LoVo (cell line): Measurements from ENCODE around the gene DPF3.

ENCODE experiments used
- DNase-seq: peaks from one replicate; pipeline ENCODE4 v3.0.0-alpha.2; 2016; ENCODE audit warnings: low spot score

DPF3 gene

GRCh38 chr14:72682188-72682587 is 211.7 kb downstream of the DPF3 start:
- no peak for DNase-seq

- DNase-seq: no peak
Measured at GRCh38 chr14:72680853-72681640, 212.9 kb downstream of the DPF3 start.

GRCh38 chr14:72679536-72680151 is 214.3 kb downstream of the DPF3 start:
- no peak for DNase-seq

- DNase-seq: no peak
Measured at GRCh38 chr14:72679141-72679535, 214.8 kb downstream of the DPF3 start.

GRCh38 chr14:72678356-72678755 is 215.5 kb downstream of the DPF3 start:
- DNase-seq: no peak

GRCh38 chr14:72677664-72678063 is 216.2 kb downstream of the DPF3 start:
- DNase-seq: no peak

GRCh38 chr14:72675126-72675525 is 218.8 kb downstream of the DPF3 start:
- DNase-seq: no peak

- no peak for DNase-seq
Measured at GRCh38 chr14:72673179-72673578, 220.7 kb downstream of the DPF3 start.

GRCh38 chr14:72666610-72667009 is 227.3 kb downstream of the DPF3 start:
- DNase-seq: no peak

- no peak for DNase-seq
Measured at GRCh38 chr14:72665259-72665658, 228.6 kb downstream of the DPF3 start.

- DNase-seq: no peak
Measured at GRCh38 chr14:72664651-72665050, 229.2 kb downstream of the DPF3 start.

- no peak for DNase-seq
Measured at GRCh38 chr14:72663956-72664650, 229.8 kb downstream of the DPF3 start.

GRCh38 chr14:72663076-72663487 is 230.8 kb downstream of the DPF3 start:
- no peak for DNase-seq

- no peak for DNase-seq
Measured at GRCh38 chr14:72662214-72662613, 231.7 kb downstream of the DPF3 start.

GRCh38 chr14:72657214-72657921 is 236.5 kb downstream of the DPF3 start:
- DNase-seq: no peak

GRCh38 chr14:72653026-72653425 is 240.9 kb downstream of the DPF3 start:
- DNase-seq: no peak

GRCh38 chr14:72652179-72652578 is 241.7 kb downstream of the DPF3 start:
- no peak for DNase-seq

- no peak for DNase-seq
Measured at GRCh38 chr14:72651714-72652113, 242.2 kb downstream of the DPF3 start.

- DNase-seq: no peak
Measured at GRCh38 chr14:72651081-72651480, 242.8 kb downstream of the DPF3 start.

GRCh38 chr14:72649603-72650227 is 244.2 kb downstream of the DPF3 start:
- DNase-seq: no peak

GRCh38 chr14:72647782-72648181 is 246.1 kb downstream of the DPF3 start:
- DNase-seq: no peak
